ENCODE data around the gene CABLES2. TPM values are rescaled to one million over a fixed set of nuclear protein-coding genes. Genes with fewer than 3 reads are reported as not detected.

The CABLES2 gene
- total and polyA plus RNA-seq, 9 of the 15 experiments (the other 6 are each of a cell fraction or from before 2014, with no cell fraction given), result 0.46 to 4.2 (median 1.6) TPM

DNA sequence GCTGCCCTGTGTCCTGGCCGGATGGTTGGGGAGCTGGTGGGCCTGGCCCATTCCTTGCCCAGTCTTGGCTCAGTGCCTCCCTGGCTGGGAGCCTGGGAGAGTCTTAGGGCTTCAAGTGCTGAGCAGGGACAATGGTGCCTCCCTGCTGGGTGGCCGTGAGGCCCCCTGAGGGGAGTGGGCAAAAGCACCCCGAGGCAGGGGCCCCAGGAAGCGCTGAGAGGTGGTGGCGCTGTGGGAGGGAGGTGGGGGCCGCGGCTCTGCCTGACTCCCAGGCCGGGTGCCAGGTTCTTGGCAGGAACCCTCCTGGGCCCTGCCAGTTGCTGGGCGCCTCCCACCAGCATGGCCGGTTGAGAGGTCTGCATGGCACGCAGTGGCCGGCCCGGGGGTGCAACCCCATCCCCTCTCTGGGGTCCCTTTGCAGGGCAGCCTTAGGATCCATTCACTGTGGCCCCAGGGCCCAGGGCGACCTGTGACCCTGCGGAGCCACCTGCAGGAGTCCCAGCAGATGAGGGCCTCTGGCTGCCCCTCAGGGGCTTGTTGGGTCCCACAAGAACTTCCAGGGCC, 29.4 kb downstream of the CABLES2 start (continued):
- no peak for TF ChIP-seq SAP30 (IDR thresholded peaks at IDR 0.05; ENCODE audit: borderline replicate concordance, insufficient read depth, low read depth, low read length, poor library complexity, severe bottlenecking)
- peak; percentile 51; the same call in 1 of the 2 replicates for TF ChIP-seq POLR2G (IDR thresholded peaks at IDR 0.05; ENCODE audit: low read depth, low read length)

- H3K36me3 ChIP-seq (ENCODE audit: control insufficient read depth, insufficient read depth, low read length), result peaks cover 8% of the 10 kb centered on the region
- H3K4me3 ChIP-seq, result no peak overlapping the region
- CTCF ChIA-PET (ENCODE audit: low intra/inter-chr PET ratio), result no interaction called here
- no peaks in the 10 kb centered on the region for H3K79me2 ChIP-seq (ENCODE audit: control insufficient read depth, insufficient read depth, low read length)
- no peaks in the 10 kb centered on the region for H3K27me3 ChIP-seq (ENCODE audit: control insufficient read depth in 2 of 2, insufficient read depth in 2 of 2, low read length in 2 of 2)
- 73% methylated on average over 17 of the region's 17 CpGs for WGBS (ENCODE audit: insufficient coverage, low coverage, missing lambda C conversion rate)
- no peaks in the 10 kb centered on the region for H4K20me1 ChIP-seq (replicated peaks; ENCODE audit: control insufficient read depth, insufficient read depth, low read length)
- ATAC-seq (no peak), DNase-seq (ENCODE audit: extremely low read depth in 1 of 4, low spot score in 3 of 4) (no peak), FAIRE-seq (no peak)
- H3K4me1 ChIP-seq (replicated peaks in 1 of 2; ENCODE audit: control insufficient read depth in 2 of 2, insufficient read depth in 2 of 2, low read length in 2 of 2), result peaks cover 0 to 67% of the 10 kb centered on the region in 2 experiments; a peak in 3 of 5 replicates
- no peak overlapping the region for H3K27ac ChIP-seq (ENCODE audit: extremely low read depth, low read depth, low read length)
- H3K9ac ChIP-seq (ENCODE audit: insufficient read depth in 1 of 2, low read depth in 2 of 2, low read length in 2 of 2), result peak overlapping the region in 1 of 2 experiments; percentile 74; a peak in 1 of 4 replicates
- TF ChIP-seq, protein P1, sequence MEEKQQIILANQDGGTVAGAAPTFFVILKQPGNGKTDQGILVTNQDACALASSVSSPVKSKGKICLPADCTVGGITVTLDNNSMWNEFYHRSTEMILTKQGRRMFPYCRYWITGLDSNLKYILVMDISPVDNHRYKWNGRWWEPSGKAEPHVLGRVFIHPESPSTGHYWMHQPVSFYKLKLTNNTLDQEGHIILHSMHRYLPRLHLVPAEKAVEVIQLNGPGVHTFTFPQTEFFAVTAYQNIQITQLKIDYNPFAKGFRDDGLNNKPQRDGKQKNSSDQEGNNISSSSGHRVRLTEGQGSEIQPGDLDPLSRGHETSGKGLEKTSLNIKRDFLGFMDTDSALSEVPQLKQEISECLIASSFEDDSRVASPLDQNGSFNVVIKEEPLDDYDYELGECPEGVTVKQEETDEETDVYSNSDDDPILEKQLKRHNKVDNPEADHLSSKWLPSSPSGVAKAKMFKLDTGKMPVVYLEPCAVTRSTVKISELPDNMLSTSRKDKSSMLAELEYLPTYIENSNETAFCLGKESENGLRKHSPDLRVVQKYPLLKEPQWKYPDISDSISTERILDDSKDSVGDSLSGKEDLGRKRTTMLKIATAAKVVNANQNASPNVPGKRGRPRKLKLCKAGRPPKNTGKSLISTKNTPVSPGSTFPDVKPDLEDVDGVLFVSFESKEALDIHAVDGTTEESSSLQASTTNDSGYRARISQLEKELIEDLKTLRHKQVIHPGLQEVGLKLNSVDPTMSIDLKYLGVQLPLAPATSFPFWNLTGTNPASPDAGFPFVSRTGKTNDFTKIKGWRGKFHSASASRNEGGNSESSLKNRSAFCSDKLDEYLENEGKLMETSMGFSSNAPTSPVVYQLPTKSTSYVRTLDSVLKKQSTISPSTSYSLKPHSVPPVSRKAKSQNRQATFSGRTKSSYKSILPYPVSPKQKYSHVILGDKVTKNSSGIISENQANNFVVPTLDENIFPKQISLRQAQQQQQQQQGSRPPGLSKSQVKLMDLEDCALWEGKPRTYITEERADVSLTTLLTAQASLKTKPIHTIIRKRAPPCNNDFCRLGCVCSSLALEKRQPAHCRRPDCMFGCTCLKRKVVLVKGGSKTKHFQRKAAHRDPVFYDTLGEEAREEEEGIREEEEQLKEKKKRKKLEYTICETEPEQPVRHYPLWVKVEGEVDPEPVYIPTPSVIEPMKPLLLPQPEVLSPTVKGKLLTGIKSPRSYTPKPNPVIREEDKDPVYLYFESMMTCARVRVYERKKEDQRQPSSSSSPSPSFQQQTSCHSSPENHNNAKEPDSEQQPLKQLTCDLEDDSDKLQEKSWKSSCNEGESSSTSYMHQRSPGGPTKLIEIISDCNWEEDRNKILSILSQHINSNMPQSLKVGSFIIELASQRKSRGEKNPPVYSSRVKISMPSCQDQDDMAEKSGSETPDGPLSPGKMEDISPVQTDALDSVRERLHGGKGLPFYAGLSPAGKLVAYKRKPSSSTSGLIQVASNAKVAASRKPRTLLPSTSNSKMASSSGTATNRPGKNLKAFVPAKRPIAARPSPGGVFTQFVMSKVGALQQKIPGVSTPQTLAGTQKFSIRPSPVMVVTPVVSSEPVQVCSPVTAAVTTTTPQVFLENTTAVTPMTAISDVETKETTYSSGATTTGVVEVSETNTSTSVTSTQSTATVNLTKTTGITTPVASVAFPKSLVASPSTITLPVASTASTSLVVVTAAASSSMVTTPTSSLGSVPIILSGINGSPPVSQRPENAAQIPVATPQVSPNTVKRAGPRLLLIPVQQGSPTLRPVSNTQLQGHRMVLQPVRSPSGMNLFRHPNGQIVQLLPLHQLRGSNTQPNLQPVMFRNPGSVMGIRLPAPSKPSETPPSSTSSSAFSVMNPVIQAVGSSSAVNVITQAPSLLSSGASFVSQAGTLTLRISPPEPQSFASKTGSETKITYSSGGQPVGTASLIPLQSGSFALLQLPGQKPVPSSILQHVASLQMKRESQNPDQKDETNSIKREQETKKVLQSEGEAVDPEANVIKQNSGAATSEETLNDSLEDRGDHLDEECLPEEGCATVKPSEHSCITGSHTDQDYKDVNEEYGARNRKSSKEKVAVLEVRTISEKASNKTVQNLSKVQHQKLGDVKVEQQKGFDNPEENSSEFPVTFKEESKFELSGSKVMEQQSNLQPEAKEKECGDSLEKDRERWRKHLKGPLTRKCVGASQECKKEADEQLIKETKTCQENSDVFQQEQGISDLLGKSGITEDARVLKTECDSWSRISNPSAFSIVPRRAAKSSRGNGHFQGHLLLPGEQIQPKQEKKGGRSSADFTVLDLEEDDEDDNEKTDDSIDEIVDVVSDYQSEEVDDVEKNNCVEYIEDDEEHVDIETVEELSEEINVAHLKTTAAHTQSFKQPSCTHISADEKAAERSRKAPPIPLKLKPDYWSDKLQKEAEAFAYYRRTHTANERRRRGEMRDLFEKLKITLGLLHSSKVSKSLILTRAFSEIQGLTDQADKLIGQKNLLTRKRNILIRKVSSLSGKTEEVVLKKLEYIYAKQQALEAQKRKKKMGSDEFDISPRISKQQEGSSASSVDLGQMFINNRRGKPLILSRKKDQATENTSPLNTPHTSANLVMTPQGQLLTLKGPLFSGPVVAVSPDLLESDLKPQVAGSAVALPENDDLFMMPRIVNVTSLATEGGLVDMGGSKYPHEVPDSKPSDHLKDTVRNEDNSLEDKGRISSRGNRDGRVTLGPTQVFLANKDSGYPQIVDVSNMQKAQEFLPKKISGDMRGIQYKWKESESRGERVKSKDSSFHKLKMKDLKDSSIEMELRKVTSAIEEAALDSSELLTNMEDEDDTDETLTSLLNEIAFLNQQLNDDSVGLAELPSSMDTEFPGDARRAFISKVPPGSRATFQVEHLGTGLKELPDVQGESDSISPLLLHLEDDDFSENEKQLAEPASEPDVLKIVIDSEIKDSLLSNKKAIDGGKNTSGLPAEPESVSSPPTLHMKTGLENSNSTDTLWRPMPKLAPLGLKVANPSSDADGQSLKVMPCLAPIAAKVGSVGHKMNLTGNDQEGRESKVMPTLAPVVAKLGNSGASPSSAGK (IDR thresholded peaks at IDR 0.05), result no peak
- peak; percentile 3; the same call in 1 of the 2 replicates for TF ChIP-seq POLR2G (IDR thresholded peaks at IDR 0.05; ENCODE audit: low read depth, low read length)
- BruUV-seq (replicated peaks), result no TSS peak
- no peaks in the 10 kb centered on the region for H3K9me1 ChIP-seq (ENCODE audit: control insufficient read depth, insufficient read depth, low read length)
- POLR2A ChIA-PET, result no interaction called here
- peaks cover 2% of the 10 kb centered on the region; the same call in 1 of the 2 replicates for H3K9me3 ChIP-seq (replicated peaks; ENCODE audit: control insufficient read depth, insufficient read depth, low read depth, low read length)
- H2AFZ ChIP-seq (ENCODE audit: low read depth, low read length), result no peak overlapping the region
- intact Hi-C loops (cut with micrococcal nuclease), result no loop called here
- in situ Hi-C loops (cut with MboI), result no loop called here
- H3K4me2 ChIP-seq (ENCODE audit: insufficient read depth, low read length), result no peak overlapping the region
Measured at GRCh38 chr20:62377064-62377461, 30.0 kb downstream of the CABLES2 start.

All from K562 (cell line).